HL-60 (cell line): ENCODE results near the gene RNLS.

ENCODE experiments used
- CTCF ChIP-seq: IDR thresholded peaks from one replicate; pipeline ENCODE4 v1.5.1; 2011; ENCODE audit warnings: low read length, control low read depth, inconsistent platforms; ENCODE audit not compliant: insufficient read depth
- GABPA ChIP-seq: IDR thresholded peaks from 2 replicates; pipeline ENCODE4 v1.6.1; 2012; ENCODE audit warnings: low read depth
- POLR2AphosphoS5 ChIP-seq: IDR thresholded peaks from 2 replicates; pipeline ENCODE4 v1.6.1; 2012; ENCODE audit warnings: low read depth
- REST ChIP-seq: IDR thresholded peaks from 2 replicates; pipeline ENCODE4 v1.6.1; 2012; ENCODE audit warnings: low read depth; ENCODE audit not compliant: insufficient replicate concordance
- SPI1 ChIP-seq: IDR thresholded peaks from 2 replicates; pipeline ENCODE4 v1.6.1; 2012; ENCODE audit warnings: low read depth, mild to moderate bottlenecking, borderline replicate concordance

GRCh38 chr10:88494537-88494936 is 88.6 kb downstream of the RNLS start:
- TF ChIP-seq GABPA (no peak), CTCF (no peak), POLR2AphosphoS5 (no peak), SPI1 (no peak), REST (no peak)
